ENCODE measurements around the gene NRG3.

Gene NRG3

GRCh38 chr10:82506680-82507376 lies 631.8 kb downstream of the NRG3 start:
- no peaks in the 10 kb centered on the region for H3K36me3 ChIP-seq (ENCODE audit: insufficient read depth, insufficient read length, low read length)
- no peaks in the 10 kb centered on the region for H3K9me3 ChIP-seq (ENCODE audit: insufficient read depth, low read length)
- TF ChIP-seq YY1 (IDR thresholded peaks at IDR 0.05; ENCODE audit: insufficient read depth, insufficient read length) (no peak), SUZ12 (IDR thresholded peaks at IDR 0.05; ENCODE audit: extremely low read depth, insufficient read depth, insufficient read length) (no peak), ZNF274 (IDR thresholded peaks at IDR 0.05; ENCODE audit: low read depth, low read length) (no peak)
- no peak for DNase-seq (ENCODE audit: low read depth, low spot score)
- no peak overlapping the region for H3K9ac ChIP-seq (ENCODE audit: insufficient read length, low read depth)
- no peaks in the 10 kb centered on the region for H3K27me3 ChIP-seq (ENCODE audit: insufficient read depth, insufficient read length)
- no peak overlapping the region for H3K4me3 ChIP-seq (ENCODE audit: insufficient read length, low read depth)
- no peaks in the 10 kb centered on the region for H3K4me1 ChIP-seq (ENCODE audit: insufficient read depth, insufficient read length)

DNA sequence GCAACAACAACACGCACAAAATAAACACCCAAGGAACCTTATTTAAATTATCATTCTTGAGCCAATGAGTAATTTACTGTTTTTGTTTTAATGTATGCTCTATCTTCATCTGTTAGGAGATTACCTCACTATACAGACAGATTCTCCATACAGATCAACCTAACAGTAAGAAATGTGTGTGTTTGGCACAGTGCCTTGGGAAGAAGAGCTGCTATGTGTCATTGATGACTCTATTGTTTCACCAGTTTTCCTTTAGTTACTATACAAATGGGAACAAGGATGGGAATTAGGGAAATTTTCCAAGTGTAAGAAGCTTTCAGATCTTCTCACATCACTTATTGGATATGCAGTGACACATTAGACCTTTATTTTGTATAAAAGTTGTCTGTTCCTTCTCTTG lies 640.3 kb downstream of the NRG3 start:
- no peaks in the 10 kb centered on the region for H3K36me3 ChIP-seq (ENCODE audit: insufficient read depth, insufficient read length, low read length)
- TF ChIP-seq ZNF274 (IDR thresholded peaks at IDR 0.05; ENCODE audit: low read depth, low read length) (no peak), YY1 (IDR thresholded peaks at IDR 0.05; ENCODE audit: insufficient read depth, insufficient read length) (no peak), SUZ12 (IDR thresholded peaks at IDR 0.05; ENCODE audit: extremely low read depth, insufficient read depth, insufficient read length) (no peak)
- H3K4me3 ChIP-seq (ENCODE audit: insufficient read length, low read depth): no peak overlapping the region
- H3K9me3 ChIP-seq (ENCODE audit: insufficient read depth, low read length): no peaks in the 10 kb centered on the region
- no peaks in the 10 kb centered on the region for H3K27me3 ChIP-seq (ENCODE audit: insufficient read depth, insufficient read length)
- no peak overlapping the region for H3K9ac ChIP-seq (ENCODE audit: insufficient read length, low read depth)
- no peaks in the 10 kb centered on the region for H3K4me1 ChIP-seq (ENCODE audit: insufficient read depth, insufficient read length)
- no peak for DNase-seq (ENCODE audit: low read depth, low spot score)

GRCh38 chr10:82529062-82529461 lies 654.1 kb downstream of the NRG3 start:
- H3K9ac ChIP-seq (ENCODE audit: insufficient read length, low read depth): no peak overlapping the region
- TF ChIP-seq YY1 (IDR thresholded peaks at IDR 0.05; ENCODE audit: insufficient read depth, insufficient read length): no peak
- TF ChIP-seq SUZ12 (IDR thresholded peaks at IDR 0.05; ENCODE audit: extremely low read depth, insufficient read depth, insufficient read length): no peak
- TF ChIP-seq ZNF274 (IDR thresholded peaks at IDR 0.05; ENCODE audit: low read depth, low read length): no peak
- no peak overlapping the region for H3K4me3 ChIP-seq (ENCODE audit: insufficient read length, low read depth)
- no peaks in the 10 kb centered on the region for H3K4me1 ChIP-seq (ENCODE audit: insufficient read depth, insufficient read length)
- no peak for DNase-seq (ENCODE audit: low read depth, low spot score)
- H3K27me3 ChIP-seq (ENCODE audit: insufficient read depth, insufficient read length): no peaks in the 10 kb centered on the region
- H3K36me3 ChIP-seq (ENCODE audit: insufficient read depth, insufficient read length, low read length): no peaks in the 10 kb centered on the region
- H3K9me3 ChIP-seq (ENCODE audit: insufficient read depth, low read length): no peaks in the 10 kb centered on the region

DNA sequence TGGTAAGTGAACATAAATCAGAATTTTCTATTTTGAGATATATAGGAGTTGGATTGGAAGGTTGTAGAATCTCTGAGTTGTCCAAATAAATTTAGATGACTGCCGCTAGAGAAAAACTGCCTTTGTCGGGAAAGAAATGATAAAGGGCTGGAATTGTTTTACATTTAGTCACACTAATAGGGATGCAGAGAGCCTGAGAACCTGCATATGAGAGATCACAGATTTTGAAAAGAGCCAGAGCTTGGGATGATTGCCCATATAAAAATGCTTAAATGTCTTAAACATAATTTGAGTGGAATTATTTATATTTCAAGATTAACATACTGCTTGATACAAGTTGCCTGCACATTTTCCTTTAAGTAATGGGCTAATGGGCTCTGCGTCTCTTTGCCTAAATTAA lies 660.5 kb downstream of the NRG3 start:
- no peak for TF ChIP-seq ZNF274 (IDR thresholded peaks at IDR 0.05; ENCODE audit: low read depth, low read length)
- no peak for TF ChIP-seq YY1 (IDR thresholded peaks at IDR 0.05; ENCODE audit: insufficient read depth, insufficient read length)
- TF ChIP-seq SUZ12 (IDR thresholded peaks at IDR 0.05; ENCODE audit: extremely low read depth, insufficient read depth, insufficient read length): no peak
- Histone ChIP-seq H3K4me3 (ENCODE audit: insufficient read length, low read depth) (no peak overlapping the region), H3K4me1 (ENCODE audit: insufficient read depth, insufficient read length) (no peaks in the 10 kb centered on the region), H3K9me3 (ENCODE audit: insufficient read depth, low read length) (no peaks in the 10 kb centered on the region), H3K27me3 (ENCODE audit: insufficient read depth, insufficient read length) (no peaks in the 10 kb centered on the region), H3K36me3 (ENCODE audit: insufficient read depth, insufficient read length, low read length) (no peaks in the 10 kb centered on the region), H3K9ac (ENCODE audit: insufficient read length, low read depth) (no peak overlapping the region)
- no peak for DNase-seq (ENCODE audit: low read depth, low spot score)

DNA sequence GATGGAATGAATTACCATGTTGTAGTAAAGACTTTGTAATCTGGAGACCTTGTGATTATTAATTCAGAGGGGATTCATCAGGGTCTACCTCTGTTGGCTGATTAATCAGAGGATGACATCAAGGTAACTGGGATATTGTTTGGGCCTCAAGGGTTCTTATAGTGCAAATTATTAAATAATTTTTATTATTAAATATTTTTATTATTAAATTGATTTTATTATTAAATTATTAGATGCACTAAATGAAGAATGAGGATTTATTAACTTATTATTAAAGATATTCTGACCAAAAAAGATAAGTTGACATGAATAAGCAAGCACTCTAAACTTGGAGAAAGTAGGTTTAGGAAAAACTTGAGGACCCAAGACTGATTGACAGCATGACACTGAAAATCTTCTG lies 661.7 kb downstream of the NRG3 start:
- H3K9ac ChIP-seq (ENCODE audit: insufficient read length, low read depth): no peak overlapping the region
- H3K4me1 ChIP-seq (ENCODE audit: insufficient read depth, insufficient read length): no peaks in the 10 kb centered on the region
- H3K9me3 ChIP-seq (ENCODE audit: insufficient read depth, low read length): no peaks in the 10 kb centered on the region
- TF ChIP-seq YY1 (IDR thresholded peaks at IDR 0.05; ENCODE audit: insufficient read depth, insufficient read length) (no peak), SUZ12 (IDR thresholded peaks at IDR 0.05; ENCODE audit: extremely low read depth, insufficient read depth, insufficient read length) (no peak), ZNF274 (IDR thresholded peaks at IDR 0.05; ENCODE audit: low read depth, low read length) (no peak)
- no peaks in the 10 kb centered on the region for H3K36me3 ChIP-seq (ENCODE audit: insufficient read depth, insufficient read length, low read length)
- no peaks in the 10 kb centered on the region for H3K27me3 ChIP-seq (ENCODE audit: insufficient read depth, insufficient read length)
- DNase-seq (ENCODE audit: low read depth, low spot score): no peak
- no peak overlapping the region for H3K4me3 ChIP-seq (ENCODE audit: insufficient read length, low read depth)

- no peak overlapping the region for H3K9ac ChIP-seq (ENCODE audit: insufficient read length, low read depth)
- no peaks in the 10 kb centered on the region for H3K36me3 ChIP-seq (ENCODE audit: insufficient read depth, insufficient read length, low read length)
- TF ChIP-seq YY1 (IDR thresholded peaks at IDR 0.05; ENCODE audit: insufficient read depth, insufficient read length): no peak
- no peak for TF ChIP-seq SUZ12 (IDR thresholded peaks at IDR 0.05; ENCODE audit: extremely low read depth, insufficient read depth, insufficient read length)
- TF ChIP-seq ZNF274 (IDR thresholded peaks at IDR 0.05; ENCODE audit: low read depth, low read length): no peak
- no peak overlapping the region for H3K4me3 ChIP-seq (ENCODE audit: insufficient read length, low read depth)
- no peaks in the 10 kb centered on the region for H3K27me3 ChIP-seq (ENCODE audit: insufficient read depth, insufficient read length)
- H3K9me3 ChIP-seq (ENCODE audit: insufficient read depth, low read length): no peaks in the 10 kb centered on the region
- DNase-seq (ENCODE audit: low read depth, low spot score): no peak
- no peaks in the 10 kb centered on the region for H3K4me1 ChIP-seq (ENCODE audit: insufficient read depth, insufficient read length)
Measured at GRCh38 chr10:82538272-82538671, 663.3 kb downstream of the NRG3 start.

GRCh38 chr10:82543631-82544030 lies 668.6 kb downstream of the NRG3 start:
- no peaks in the 10 kb centered on the region for H3K27me3 ChIP-seq (ENCODE audit: insufficient read depth, insufficient read length)
- TF ChIP-seq ZNF274 (IDR thresholded peaks at IDR 0.05; ENCODE audit: low read depth, low read length) (no peak), SUZ12 (IDR thresholded peaks at IDR 0.05; ENCODE audit: extremely low read depth, insufficient read depth, insufficient read length) (no peak), YY1 (IDR thresholded peaks at IDR 0.05; ENCODE audit: insufficient read depth, insufficient read length) (no peak)
- no peak overlapping the region for H3K9ac ChIP-seq (ENCODE audit: insufficient read length, low read depth)
- H3K9me3 ChIP-seq (ENCODE audit: insufficient read depth, low read length): no peaks in the 10 kb centered on the region
- H3K4me3 ChIP-seq (ENCODE audit: insufficient read length, low read depth): no peak overlapping the region
- H3K4me1 ChIP-seq (ENCODE audit: insufficient read depth, insufficient read length): no peaks in the 10 kb centered on the region
- no peaks in the 10 kb centered on the region for H3K36me3 ChIP-seq (ENCODE audit: insufficient read depth, insufficient read length, low read length)
- no peak for DNase-seq (ENCODE audit: low read depth, low spot score)

Measured in NT2/D1 (cell line).